ENCODE measurements around the gene ERP44. TPM values are rescaled to one million over a fixed set of nuclear protein-coding genes. Genes with fewer than 3 reads are reported as not detected.

The ERP44 gene
- total and polyA plus RNA-seq, 2 experiments from 2014 or later, result 40.6 to 52.1 TPM

DNA sequence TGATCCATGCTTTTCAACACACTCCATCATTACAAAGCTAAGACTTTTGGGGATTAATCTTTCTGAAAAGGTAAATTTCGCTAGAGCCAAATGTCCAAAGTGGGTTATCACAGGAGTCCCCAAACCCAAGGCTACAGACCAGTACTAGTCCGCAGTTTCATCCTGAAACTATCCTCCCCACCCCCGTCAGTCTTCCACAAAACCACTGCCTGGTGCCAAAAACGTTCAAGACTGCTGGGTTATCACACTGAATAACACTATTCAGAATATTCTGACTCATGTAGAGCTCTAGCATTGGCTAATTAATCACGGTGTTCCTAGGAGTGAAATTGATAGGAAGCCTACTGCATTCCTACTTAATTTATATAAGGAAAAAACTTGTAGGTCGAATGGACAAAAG lies 24.7 kb downstream of the ERP44 start:
- peaks cover 88% of the 10 kb centered on the region for H3K79me2 ChIP-seq
- H3K36me3 ChIP-seq (replicated peaks; ENCODE audit: insufficient read depth, low read depth), result no peaks in the 10 kb centered on the region
- no peak overlapping the region for H2AFZ ChIP-seq
- no peak overlapping the region for H3K4me2 ChIP-seq
- H3K27ac ChIP-seq, result no peak overlapping the region
- TF ChIP-seq EZH2 (IDR thresholded peaks at IDR 0.05; ENCODE audit: borderline replicate concordance) (no peak), EZH2phosphoT487 (IDR thresholded peaks at IDR 0.05; ENCODE audit: low read depth, severe bottlenecking, unreplicated experiment) (no peak)
- TF ChIP-seq, protein P1, sequence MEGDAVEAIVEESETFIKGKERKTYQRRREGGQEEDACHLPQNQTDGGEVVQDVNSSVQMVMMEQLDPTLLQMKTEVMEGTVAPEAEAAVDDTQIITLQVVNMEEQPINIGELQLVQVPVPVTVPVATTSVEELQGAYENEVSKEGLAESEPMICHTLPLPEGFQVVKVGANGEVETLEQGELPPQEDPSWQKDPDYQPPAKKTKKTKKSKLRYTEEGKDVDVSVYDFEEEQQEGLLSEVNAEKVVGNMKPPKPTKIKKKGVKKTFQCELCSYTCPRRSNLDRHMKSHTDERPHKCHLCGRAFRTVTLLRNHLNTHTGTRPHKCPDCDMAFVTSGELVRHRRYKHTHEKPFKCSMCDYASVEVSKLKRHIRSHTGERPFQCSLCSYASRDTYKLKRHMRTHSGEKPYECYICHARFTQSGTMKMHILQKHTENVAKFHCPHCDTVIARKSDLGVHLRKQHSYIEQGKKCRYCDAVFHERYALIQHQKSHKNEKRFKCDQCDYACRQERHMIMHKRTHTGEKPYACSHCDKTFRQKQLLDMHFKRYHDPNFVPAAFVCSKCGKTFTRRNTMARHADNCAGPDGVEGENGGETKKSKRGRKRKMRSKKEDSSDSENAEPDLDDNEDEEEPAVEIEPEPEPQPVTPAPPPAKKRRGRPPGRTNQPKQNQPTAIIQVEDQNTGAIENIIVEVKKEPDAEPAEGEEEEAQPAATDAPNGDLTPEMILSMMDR (IDR thresholded peaks at IDR 0.05; ENCODE audit: poor library complexity), result no peak
- no peak for DNase-seq (ENCODE audit: low spot score)
- H3K4me1 ChIP-seq (ENCODE audit: insufficient read depth), result no peaks in the 10 kb centered on the region
- no peaks in the 10 kb centered on the region for H3K9me2 ChIP-seq (replicated peaks; ENCODE audit: insufficient read depth)
- 88% methylated on average over 6 of the region's 6 CpGs for WGBS (ENCODE audit: low lambda C conversion rate, missing lambda C conversion rate)
- no peaks in the 10 kb centered on the region for H3K9me3 ChIP-seq (ENCODE audit: low read depth)
- H4K20me1 ChIP-seq (ENCODE audit: insufficient read depth, poor library complexity, severe bottlenecking), result peaks cover 24% of the 10 kb centered on the region
- no peaks in the 10 kb centered on the region for H3K27me3 ChIP-seq
- no peak overlapping the region for H3K4me3 ChIP-seq

DNA sequence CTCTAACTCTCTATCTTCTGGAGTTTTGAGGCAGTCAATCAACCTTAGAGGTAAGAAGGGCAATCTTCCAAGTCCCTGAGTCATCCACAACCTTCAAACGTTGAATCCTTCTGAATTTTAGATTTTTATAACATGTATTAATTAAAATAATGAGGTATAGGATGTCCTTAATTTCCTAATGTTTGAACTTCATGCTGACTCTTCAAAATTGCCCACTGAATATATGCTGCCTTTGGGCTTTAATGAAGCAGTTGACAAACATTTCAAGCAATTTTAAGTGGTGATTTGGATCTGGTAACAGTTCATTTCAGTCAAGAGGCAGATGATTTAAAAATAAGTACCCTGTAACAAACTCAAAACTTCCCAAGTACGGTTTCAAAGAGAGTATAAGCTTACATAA lies 26.0 kb downstream of the ERP44 start:
- Histone ChIP-seq H3K4me2 (no peak overlapping the region), H2AFZ (no peak overlapping the region), H3K79me2 (peaks cover 79% of the 10 kb centered on the region), H4K20me1 (ENCODE audit: insufficient read depth, poor library complexity, severe bottlenecking) (peaks cover 24% of the 10 kb centered on the region), H3K9me2 (replicated peaks; ENCODE audit: insufficient read depth) (no peaks in the 10 kb centered on the region), H3K4me1 (ENCODE audit: insufficient read depth) (no peaks in the 10 kb centered on the region), H3K27ac (no peak overlapping the region), H3K27me3 (no peaks in the 10 kb centered on the region), H3K4me3 (no peak overlapping the region), H3K36me3 (replicated peaks; ENCODE audit: insufficient read depth, low read depth) (no peaks in the 10 kb centered on the region), H3K9me3 (ENCODE audit: low read depth) (no peaks in the 10 kb centered on the region)
- TF ChIP-seq EZH2phosphoT487 (IDR thresholded peaks at IDR 0.05; ENCODE audit: low read depth, severe bottlenecking, unreplicated experiment) (no peak), EZH2 (IDR thresholded peaks at IDR 0.05; ENCODE audit: borderline replicate concordance) (no peak)
- TF ChIP-seq, protein P1 (IDR thresholded peaks at IDR 0.05; ENCODE audit: poor library complexity), result no peak
- WGBS (ENCODE audit: low lambda C conversion rate, missing lambda C conversion rate), result 92% methylated on average over 2 of the region's 2 CpGs
- no peak for DNase-seq (ENCODE audit: low spot score)

DNA sequence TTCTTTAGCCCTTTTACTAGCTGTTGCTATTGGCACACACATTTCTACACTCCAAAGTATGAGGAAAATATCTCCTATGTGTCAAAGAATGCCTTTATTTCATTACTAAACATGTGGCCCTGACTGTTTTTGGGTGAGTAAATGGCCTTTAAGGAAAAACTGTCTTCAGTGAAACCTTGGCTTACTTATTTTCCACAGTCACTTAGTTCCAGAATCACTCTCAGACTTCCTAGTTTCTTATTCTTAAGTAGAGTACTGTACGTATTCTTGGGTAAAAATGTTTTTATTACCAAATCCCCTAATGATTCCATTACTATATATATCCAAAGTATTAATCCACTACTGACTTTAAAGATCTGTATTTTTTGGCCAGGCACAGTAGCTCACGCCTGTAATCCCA lies 27.5 kb downstream of the ERP44 start:
- no peaks in the 10 kb centered on the region for H3K9me3 ChIP-seq (ENCODE audit: low read depth)
- no peaks in the 10 kb centered on the region for H3K9me2 ChIP-seq (replicated peaks; ENCODE audit: insufficient read depth)
- H3K27me3 ChIP-seq, result no peaks in the 10 kb centered on the region
- no peak overlapping the region for H3K4me3 ChIP-seq
- peaks cover 24% of the 10 kb centered on the region for H4K20me1 ChIP-seq (ENCODE audit: insufficient read depth, poor library complexity, severe bottlenecking)
- 89% methylated on average over 2 of the region's 2 CpGs for WGBS (ENCODE audit: low lambda C conversion rate, missing lambda C conversion rate)
- H3K27ac ChIP-seq, result no peak overlapping the region
- no peak overlapping the region for H2AFZ ChIP-seq
- H3K4me1 ChIP-seq (ENCODE audit: insufficient read depth), result no peaks in the 10 kb centered on the region
- DNase-seq (ENCODE audit: low spot score), result no peak
- no peaks in the 10 kb centered on the region for H3K36me3 ChIP-seq (replicated peaks; ENCODE audit: insufficient read depth, low read depth)
- H3K79me2 ChIP-seq, result peaks cover 66% of the 10 kb centered on the region
- H3K4me2 ChIP-seq, result no peak overlapping the region
- TF ChIP-seq EZH2phosphoT487 (IDR thresholded peaks at IDR 0.05; ENCODE audit: low read depth, severe bottlenecking, unreplicated experiment), result no peak
- no peak for TF ChIP-seq EZH2 (IDR thresholded peaks at IDR 0.05; ENCODE audit: borderline replicate concordance)
- TF ChIP-seq, protein P1 (IDR thresholded peaks at IDR 0.05; ENCODE audit: poor library complexity), result no peak

Data from hepatocyte (in vitro differentiated cells).